ENCODE results near the gene TTC28.
"Not testable (repeated sequence)": the region's sequence is repeated elsewhere in the genome, so short reads cannot be mapped to it uniquely, and the experiment has no call there.

TTC28 gene

GRCh38 chr22:28604966-28605761, 74.5 kb downstream of the TTC28 start:
- DNase-seq (ENCODE audit: low spot score): no peak

- no peak for DNase-seq (ENCODE audit: low spot score)
Measured at GRCh38 chr22:28601915-28602314, 77.7 kb downstream of the TTC28 start.

GRCh38 chr22:28600546-28601143, 79.0 kb downstream of the TTC28 start:
- peak; percentile 44 for DNase-seq (ENCODE audit: low spot score)

- no peak for DNase-seq (ENCODE audit: low spot score)
Measured at GRCh38 chr22:28599693-28600092, 79.9 kb downstream of the TTC28 start.

- DNase-seq (ENCODE audit: low spot score): no peak
Measured at GRCh38 chr22:28597665-28598064, 82.0 kb downstream of the TTC28 start.

- peak; percentile 50 for DNase-seq (ENCODE audit: low spot score)
Measured at GRCh38 chr22:28594797-28595462, 84.7 kb downstream of the TTC28 start.

- no peak for DNase-seq (ENCODE audit: low spot score)
Measured at GRCh38 chr22:28594076-28594796, 85.4 kb downstream of the TTC28 start.

- DNase-seq (ENCODE audit: low spot score): no peak
Measured at GRCh38 chr22:28593299-28593698, 86.3 kb downstream of the TTC28 start.

GRCh38 chr22:28589102-28589750, 90.4 kb downstream of the TTC28 start:
- DNase-seq (ENCODE audit: low spot score): no peak

- no peak for DNase-seq (ENCODE audit: low spot score)
Measured at GRCh38 chr22:28585324-28585723, 94.3 kb downstream of the TTC28 start.

- DNase-seq (ENCODE audit: low spot score): peak; percentile 17
Measured at GRCh38 chr22:28582806-28583205, 96.8 kb downstream of the TTC28 start.

GRCh38 chr22:28581016-28581415, 98.6 kb downstream of the TTC28 start:
- no peak for DNase-seq (ENCODE audit: low spot score)

GRCh38 chr22:28576162-28576561, 103.5 kb downstream of the TTC28 start:
- no peak for DNase-seq (ENCODE audit: low spot score)

- no peak for DNase-seq (ENCODE audit: low spot score)
Measured at GRCh38 chr22:28574159-28574788, 105.4 kb downstream of the TTC28 start.

GRCh38 chr22:28570696-28571373, 108.8 kb downstream of the TTC28 start:
- no peak for DNase-seq (ENCODE audit: low spot score)

- not testable (repeated sequence) for DNase-seq (ENCODE audit: low spot score)
Measured at GRCh38 chr22:28568974-28569373, 110.7 kb downstream of the TTC28 start.

GRCh38 chr22:28568099-28568498, 111.5 kb downstream of the TTC28 start:
- DNase-seq (ENCODE audit: low spot score): no peak

- DNase-seq (ENCODE audit: low spot score): not testable (repeated sequence)
Measured at GRCh38 chr22:28566920-28567499, 112.6 kb downstream of the TTC28 start.

- no peak for DNase-seq (ENCODE audit: low spot score)
Measured at GRCh38 chr22:28563636-28564035, 116.0 kb downstream of the TTC28 start.

- DNase-seq (ENCODE audit: low spot score): no peak
Measured at GRCh38 chr22:28562324-28562723, 117.3 kb downstream of the TTC28 start.

- not testable (repeated sequence) for DNase-seq (ENCODE audit: low spot score)
Measured at GRCh38 chr22:28560743-28561101, 118.9 kb downstream of the TTC28 start.

All from putamen (tissue), 1 donor.